H1 (cell line): ENCODE results near the gene COMMD2. TPM values are rescaled to one million over a fixed set of nuclear protein-coding genes. Genes with fewer than 3 reads are reported as not detected.

Source experiments
- BACH1 ChIP-seq: IDR thresholded peaks from 2 replicates; pipeline ENCODE4 v1.6.1; 2012; ENCODE audit warnings: low read length, improper control_type of control experiment
- CBX5 ChIP-seq: fragments of 300-800, 300-1000 bp; sonication (generic); IDR thresholded peaks from 2 replicates; pipeline ENCODE4 v1.7.1; 2016; ENCODE audit warnings: antibody characterized with exemption, low read length, low read depth
- CBX8 ChIP-seq: fragments of 300-800, 300-1000 bp; sonication (generic); IDR thresholded peaks from 2 replicates; pipeline ENCODE4 v1.7.1; 2016; ENCODE audit warnings: low read depth, low read length, borderline replicate concordance
- CHD7 ChIP-seq: fragments of 300-600 bp; sonication (generic); IDR thresholded peaks from 2 replicates; pipeline ENCODE4 v1.7.1; 2012; ENCODE audit warnings: low read length, moderate library complexity, mild to moderate bottlenecking, inconsistent platforms; ENCODE audit not compliant: insufficient replicate concordance
- EZH2 ChIP-seq: fragments of 200-600 bp; sonication (generic); IDR thresholded peaks from 2 replicates; pipeline ENCODE4 v1.7.1; 2012; ENCODE audit warnings: low read depth, mild to moderate bottlenecking, moderate library complexity, low read length, inconsistent platforms; ENCODE audit not compliant: severe bottlenecking
- FOSL1 ChIP-seq: IDR thresholded peaks from 2 replicates; pipeline ENCODE4 v1.6.1; 2011; ENCODE audit warnings: mild to moderate bottlenecking, low read depth, low read length, moderate library complexity; ENCODE audit not compliant: insufficient read depth
- HDAC2 ChIP-seq, 2 experiments: fragments of 300-600 bp in 1 of 2; sonication (generic) in 1 of 2; IDR thresholded peaks; 2 replicates each; pipeline ENCODE4 v1.6.1; 2011 to 2012; ENCODE audit warnings: low read depth in 2 of 2, low read length in 2 of 2, mild to moderate bottlenecking in 2 of 2, moderate library complexity in 2 of 2, borderline replicate concordance in 1 of 2, inconsistent platforms in 1 of 2
- JUND ChIP-seq: IDR thresholded peaks from 2 replicates; pipeline ENCODE4 v1.6.1; 2011; ENCODE audit warnings: mild to moderate bottlenecking, improper control_type of control experiment, low read length
- POU5F1 ChIP-seq: IDR thresholded peaks from 2 replicates; pipeline ENCODE4 v1.6.1; 2011; ENCODE audit warnings: low read depth, mild to moderate bottlenecking, low read length, moderate library complexity
- RAD21 ChIP-seq, 2 experiments: IDR thresholded peaks in 1 of 2; conservative IDR thresholded peaks in 1 of 2; 2 replicates each; pipeline ENCODE4 v1.6.1; 2011; ENCODE audit warnings: low read depth in 2 of 2, low read length in 2 of 2, improper control_type of control experiment in 1 of 2, inconsistent platforms in 1 of 2, mild to moderate bottlenecking in 1 of 2, moderate library complexity in 1 of 2
- SIX5 ChIP-seq: IDR thresholded peaks from 2 replicates; pipeline ENCODE4 v1.6.1; 2011; ENCODE audit warnings: mild to moderate bottlenecking, low read depth, low read length
- YY1 ChIP-seq: IDR thresholded peaks from 2 replicates; pipeline ENCODE4 v1.6.1; 2011; ENCODE audit warnings: low read depth, mild to moderate bottlenecking, low read length
- polyA plus RNA-seq, 7 experiments: library from polyadenylated mRNA; depleted of rRNA in 3 of 7; stranded (reverse) in 5 of 7; unstranded in 2 of 7; fragments of >200 nt in 5 of 7; fragments of 200-250 nt in 2 of 7; gene quantifications; 1 replicate in 5 of 7; 2 replicates in 1 of 7; 4 replicates in 1 of 7; pipeline versions ENCODE4 v1.2.1 to v1.2.3, GENCODE V29; 2011 to 2013; ENCODE audit warnings: missing spikeins in 2 of 7, mixed read lengths in 2 of 7
- total RNA-seq: library from RNA; stranded (reverse); fragmentation: NEBNext Ultra II Directional; extraction: Animal tissue kit (Norgen Biotek cat#: 25700); gene quantifications from 2 replicates; pipeline ENCODE4 v1.2.1, GENCODE V29; 2021

The COMMD2 gene
- total and polyA plus RNA-seq, 2 of the 8 experiments (the other 6 are each of a cell fraction or from before 2014, with no cell fraction given) = 20.2 to 57.2 TPM

- no peak for TF ChIP-seq CHD7
- TF ChIP-seq BACH1 = no peak
- no peak for TF ChIP-seq POU5F1
- no peak for TF ChIP-seq YY1
- TF ChIP-seq RAD21 (IDR thresholded peaks at IDR 0.05 in 1 of 2, conservative IDR thresholded peaks at IDR 0.05 in 1 of 2; ENCODE audit: low read depth in 2 of 2, low read length in 2 of 2) = no peak
- TF ChIP-seq EZH2 = no peak
- TF ChIP-seq FOSL1 = no peak
- TF ChIP-seq CBX5 = no peak
- TF ChIP-seq JUND = no peak
- no peak for TF ChIP-seq CBX8
- TF ChIP-seq HDAC2 (IDR thresholded peaks at IDR 0.05; ENCODE audit: borderline replicate concordance in 1 of 2, low read depth in 2 of 2, low read length in 2 of 2) = no peak
- no peak for TF ChIP-seq SIX5
These were observed 16.4 kb upstream of the COMMD2 start (continued) for GRCh38 chr3:149768704-149769103.
